ENCODE data around the gene PPIB.

DNA sequence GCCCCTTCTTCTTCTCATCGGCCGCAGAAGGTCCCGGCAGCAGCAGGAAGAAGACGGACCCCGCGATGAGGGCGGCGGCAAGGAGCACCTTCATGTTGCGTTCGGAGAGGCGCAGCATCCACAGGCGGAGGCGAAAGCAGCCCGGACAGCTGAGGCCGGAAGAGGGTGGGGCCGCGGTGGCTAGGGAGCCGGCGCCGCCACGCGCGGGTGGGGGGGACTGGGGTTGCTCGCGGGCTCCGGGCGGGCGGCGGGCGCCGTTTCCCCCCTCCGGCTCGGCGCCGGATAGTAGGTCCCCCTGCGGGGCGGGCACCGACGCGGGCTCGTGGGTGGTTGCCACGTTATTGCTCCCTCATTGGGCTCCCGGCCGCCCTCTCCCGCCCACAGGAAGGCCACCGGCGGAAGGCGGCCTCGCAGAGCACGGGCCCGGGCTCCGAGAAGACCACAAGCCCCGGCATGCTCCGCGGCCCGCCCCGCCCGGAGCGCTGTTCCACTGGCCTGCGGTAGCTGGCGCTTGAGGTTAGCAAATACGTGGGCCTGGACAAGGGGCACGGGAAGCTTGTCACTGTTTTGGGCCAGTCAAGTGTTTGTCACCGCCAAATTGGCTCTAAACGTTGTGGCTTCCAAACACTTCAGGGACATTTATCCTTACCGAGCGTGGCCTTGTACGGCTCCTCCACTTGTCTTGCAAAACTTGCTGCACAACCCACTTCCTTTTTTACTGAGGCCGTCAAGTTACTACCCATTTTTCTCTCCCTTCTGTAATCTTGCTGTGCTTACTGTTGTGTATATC lies at the start of gene PPIB:
- TF ChIP-seq, protein P1, sequence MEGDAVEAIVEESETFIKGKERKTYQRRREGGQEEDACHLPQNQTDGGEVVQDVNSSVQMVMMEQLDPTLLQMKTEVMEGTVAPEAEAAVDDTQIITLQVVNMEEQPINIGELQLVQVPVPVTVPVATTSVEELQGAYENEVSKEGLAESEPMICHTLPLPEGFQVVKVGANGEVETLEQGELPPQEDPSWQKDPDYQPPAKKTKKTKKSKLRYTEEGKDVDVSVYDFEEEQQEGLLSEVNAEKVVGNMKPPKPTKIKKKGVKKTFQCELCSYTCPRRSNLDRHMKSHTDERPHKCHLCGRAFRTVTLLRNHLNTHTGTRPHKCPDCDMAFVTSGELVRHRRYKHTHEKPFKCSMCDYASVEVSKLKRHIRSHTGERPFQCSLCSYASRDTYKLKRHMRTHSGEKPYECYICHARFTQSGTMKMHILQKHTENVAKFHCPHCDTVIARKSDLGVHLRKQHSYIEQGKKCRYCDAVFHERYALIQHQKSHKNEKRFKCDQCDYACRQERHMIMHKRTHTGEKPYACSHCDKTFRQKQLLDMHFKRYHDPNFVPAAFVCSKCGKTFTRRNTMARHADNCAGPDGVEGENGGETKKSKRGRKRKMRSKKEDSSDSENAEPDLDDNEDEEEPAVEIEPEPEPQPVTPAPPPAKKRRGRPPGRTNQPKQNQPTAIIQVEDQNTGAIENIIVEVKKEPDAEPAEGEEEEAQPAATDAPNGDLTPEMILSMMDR (conservative IDR thresholded peaks at IDR 0.05; ENCODE audit: low read depth, low read length): peak; percentile 48
- no peak for TF ChIP-seq EZH2 (IDR thresholded peaks at IDR 0.05; ENCODE audit: low read length, unreplicated experiment)
- TF ChIP-seq EZH2phosphoT487 (IDR thresholded peaks at IDR 0.05; ENCODE audit: borderline replicate concordance, low read length): no peak

All from PC-3 (cell line).